GM12878 (cell line): ENCODE results near the gene TMC7.
A peak's percentile ranks its signal among the peaks of the same experiment; 100 is the strongest.

Experiments used
- CTCF ChIP-seq, 3 experiments: IDR thresholded peaks in 2 of 3; conservative IDR thresholded peaks in 1 of 3; 2 replicates each; pipeline ENCODE4 v1.5.1; 2011; ENCODE audit warnings: low read depth in 3 of 3, low read length in 3 of 3, mild to moderate bottlenecking in 3 of 3, control low read depth in 2 of 3, moderate library complexity in 2 of 3, inconsistent platforms in 1 of 3, mixed read lengths in 1 of 3; ENCODE audit not compliant: control insufficient read depth in 2 of 3, insufficient read depth in 1 of 3; ENCODE audit errors: extremely low read depth in 1 of 3
- E2F8 ChIP-seq: fragments of 450-650 bp; IDR thresholded peaks from 2 replicates; pipeline ENCODE4 v1.6.1; 2018; ENCODE audit warnings: mild to moderate bottlenecking, low read depth, moderate library complexity; ENCODE audit not compliant: partially characterized antibody
- HDAC2 ChIP-seq: fragments of 200-600 bp; sonication (generic); IDR thresholded peaks from 2 replicates; pipeline ENCODE4 v1.6.1; 2017
- NBN ChIP-seq: fragments of 450-650 bp; IDR thresholded peaks from 2 replicates; pipeline ENCODE4 v1.6.1; 2016
- NFIC ChIP-seq: IDR thresholded peaks from 2 replicates; pipeline ENCODE4 v1.6.1; 2012; ENCODE audit warnings: low read depth, mild to moderate bottlenecking, inconsistent platforms, low read length, moderate library complexity
- POLR2A ChIP-seq: IDR thresholded peaks from 2 replicates; pipeline ENCODE4 v1.6.1; 2011; ENCODE audit warnings: low read depth, mild to moderate bottlenecking, low read length
- SP1 ChIP-seq: IDR thresholded peaks from one replicate; pipeline ENCODE4 v1.6.1; 2011; ENCODE audit warnings: low read depth, low read length
- SPI1 ChIP-seq: IDR thresholded peaks from 2 replicates; pipeline ENCODE4 v1.6.1; 2011; ENCODE audit warnings: low read depth, mild to moderate bottlenecking, low read length, moderate library complexity, borderline replicate concordance; ENCODE audit not compliant: insufficient read depth
- SUZ12 ChIP-seq: fragments of 200-600 bp; sonication (generic); IDR thresholded peaks from one replicate; pipeline ENCODE4 v1.6.1; 2018; ENCODE audit warnings: antibody characterized with exemption, mild to moderate bottlenecking; ENCODE audit not compliant: unreplicated experiment
- TCF3 ChIP-seq: IDR thresholded peaks from 2 replicates; pipeline ENCODE4 v1.6.1; 2012; ENCODE audit warnings: low read depth, mild to moderate bottlenecking, low read length, borderline replicate concordance; ENCODE audit not compliant: insufficient read depth
- ZNF622 ChIP-seq: fragments of 450-650 bp; IDR thresholded peaks from 2 replicates; pipeline ENCODE4 v1.6.1; 2017; ENCODE audit warnings: mild to moderate bottlenecking, inconsistent platforms

DNA sequence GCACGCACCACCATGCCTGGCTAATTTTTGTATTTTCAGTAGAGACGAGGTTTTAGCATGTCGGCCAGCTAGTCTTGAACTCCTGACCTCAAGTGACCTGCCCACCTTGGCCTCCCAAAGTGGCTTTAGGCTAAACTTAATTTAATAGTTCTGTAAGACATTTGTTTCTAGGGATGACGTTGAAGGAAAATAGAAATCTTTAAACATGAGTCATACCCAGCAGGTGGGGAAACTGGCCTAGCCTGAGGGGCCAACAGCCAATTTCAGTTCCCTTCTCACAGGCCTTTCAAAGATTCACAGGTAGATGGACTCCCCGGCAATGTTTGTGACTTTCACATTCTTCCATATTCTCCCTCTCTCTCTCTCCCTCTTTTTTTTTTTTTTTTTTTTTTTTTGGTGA is 111.9 kb downstream of the TMC7 start:
- TF ChIP-seq CTCF (IDR thresholded peaks at IDR 0.05 in 2 of 3, conservative IDR thresholded peaks at IDR 0.05 in 1 of 3; ENCODE audit: control insufficient read depth in 2 of 3, extremely low read depth in 1 of 3, insufficient read depth in 1 of 3, low read depth in 3 of 3, low read length in 3 of 3), result no peak
- TF ChIP-seq TCF3, result peak; percentile 78; the same call in 1 of the 2 replicates
- no peak for TF ChIP-seq E2F8
- TF ChIP-seq SPI1, result peak; percentile 92
- TF ChIP-seq NBN, result no peak
- no peak for TF ChIP-seq HDAC2
- no peak for TF ChIP-seq ZNF622
- TF ChIP-seq NFIC, result peak; percentile 58; the same call in 1 of the 2 replicates
- TF ChIP-seq SUZ12, result no peak
- no peak for TF ChIP-seq POLR2A
- no peak for TF ChIP-seq SP1
